Endothelial cell of umbilical vein (primary cell): ENCODE measurements around the gene TCEA2. TPM values are rescaled to one million over a fixed set of nuclear protein-coding genes. Genes with fewer than 3 reads are reported as not detected.

Experiments
- BruUV-seq: library from RNA; stranded (reverse); fragments of 400-500 nt; replicated peaks from 2 replicates; lab custom pipeline; 2021; lab: Mats Ljungman, UMichigan
- CTCF ChIA-PET: fragments of 300-600, 350-600 bp; sonication (Branson Sonifier 250); formaldehyde crosslinking; loops from one replicate; lab custom pipeline; 2021; ENCODE audit warnings: antibody characterized with exemption, inconsistent platforms; lab: Charles Lee
- POLR2A ChIA-PET: fragments of 300-600, 350-600 bp; sonication (Branson Sonifier 250); formaldehyde crosslinking; loops from one replicate; lab custom pipeline; 2021; ENCODE audit warnings: antibody characterized with exemption, inconsistent platforms; lab: Charles Lee
- DNase-seq: peaks from one replicate; pipeline ENCODE4 v3.0.0-alpha.2; 2011; ENCODE audit warnings: low read depth, low spot score
- FAIRE-seq: peaks from 2 replicates; lab custom pipeline; 2011; peaks lifted over from hg19 to GRCh38; lab: Jason Lieb, UNC
- H2AFZ ChIP-seq: 2 replicates; pipeline ENCODE4 v1.6.0; 2012; ENCODE audit warnings: low read depth, low read length, control low read depth, inconsistent platforms
- H3K27ac ChIP-seq: 2 replicates; pipeline ENCODE4 v1.5.1; 2011; ENCODE audit warnings: low read depth, mild to moderate bottlenecking, control low read depth, low read length, moderate library complexity; ENCODE audit not compliant: insufficient read depth
- H3K27me3 ChIP-seq, 2 experiments: 2 replicates each; pipeline versions ENCODE4 v1.6.0 to v1.6.1; 2011; ENCODE audit warnings: low read length in 2 of 2, mixed read lengths in 1 of 2; ENCODE audit not compliant: control insufficient read depth in 2 of 2, insufficient read depth in 2 of 2
- H3K36me3 ChIP-seq, 2 experiments: 2 replicates in 1 of 2; 3 replicates in 1 of 2; pipeline ENCODE4 v1.5.1; 2011; ENCODE audit warnings: low read length in 2 of 2, mild to moderate bottlenecking in 1 of 2, moderate library complexity in 1 of 2; ENCODE audit not compliant: control insufficient read depth in 2 of 2, insufficient read depth in 2 of 2; ENCODE audit errors: extremely low read depth in 1 of 2
- H3K4me1 ChIP-seq: 3 replicates; pipeline ENCODE4 v1.5.1; 2011; ENCODE audit warnings: mild to moderate bottlenecking, low read length; ENCODE audit not compliant: control insufficient read depth, insufficient read depth; ENCODE audit errors: extremely low read depth
- H3K4me2 ChIP-seq: 2 replicates; pipeline ENCODE4 v1.6.1; 2011; ENCODE audit warnings: low read length, control low read depth, mixed read lengths; ENCODE audit not compliant: insufficient read depth
- H3K4me3 ChIP-seq, 3 experiments: fragments of 200-600 bp in 1 of 3; sonication (generic), shearing (Covaris generic) in 1 of 3; replicated peaks in 1 of 3; 2 replicates each; pipeline ENCODE4 v1.5.1; 2011 to 2016; ENCODE audit warnings: control low read depth in 3 of 3, low read length in 3 of 3, mild to moderate bottlenecking in 2 of 3, inconsistent platforms in 1 of 3, low read depth in 1 of 3, moderate library complexity in 1 of 3; ENCODE audit not compliant: insufficient read depth in 1 of 3
- H3K79me2 ChIP-seq: 2 replicates; pipeline ENCODE4 v1.6.0; 2012; ENCODE audit warnings: low read length, inconsistent platforms; ENCODE audit not compliant: control insufficient read depth, insufficient read depth
- H3K9ac ChIP-seq: replicated peaks from 2 replicates; pipeline ENCODE3; 2011; ENCODE audit warnings: low read length, control low read depth; ENCODE audit not compliant: insufficient read depth; ENCODE audit errors: extremely low read depth
- H3K9me1 ChIP-seq: replicated peaks from 3 replicates; pipeline ENCODE4 v1.6.0; 2011; ENCODE audit warnings: mild to moderate bottlenecking, low read length; ENCODE audit not compliant: control insufficient read depth, insufficient read depth; ENCODE audit errors: extremely low read depth
- H3K9me3 ChIP-seq: replicated peaks from 2 replicates; pipeline ENCODE4 v1.5.1; 2012; ENCODE audit warnings: low read length, inconsistent platforms; ENCODE audit not compliant: control insufficient read depth, insufficient read depth
- H4K20me1 ChIP-seq: replicated peaks from 2 replicates; pipeline ENCODE3; 2011; ENCODE audit warnings: mild to moderate bottlenecking, low read length; ENCODE audit not compliant: control insufficient read depth, insufficient read depth; ENCODE audit errors: extremely low read depth
- EZH2 ChIP-seq: IDR thresholded peaks from 2 replicates; pipeline ENCODE4 v1.6.1; 2012; ENCODE audit warnings: borderline replicate concordance, low read depth, mild to moderate bottlenecking, moderate library complexity, low read length, inconsistent platforms; ENCODE audit not compliant: severe bottlenecking
- FOS ChIP-seq: IDR thresholded peaks from 2 replicates; pipeline ENCODE4 v1.6.1; 2011; ENCODE audit warnings: mild to moderate bottlenecking, low read length, moderate library complexity, borderline replicate concordance; ENCODE audit not compliant: insufficient read depth
- GATA2 ChIP-seq: IDR thresholded peaks from 2 replicates; pipeline ENCODE4 v1.7.0; 2011; ENCODE audit warnings: low read depth, mild to moderate bottlenecking, moderate library complexity, mixed read lengths, low read length; ENCODE audit not compliant: insufficient read length, insufficient read depth
- JUN ChIP-seq: IDR thresholded peaks from 2 replicates; pipeline ENCODE4 v1.6.1; 2011; ENCODE audit warnings: borderline replicate concordance, low read depth; ENCODE audit not compliant: insufficient read length, insufficient read depth
- MYC ChIP-seq: IDR thresholded peaks from one replicate; pipeline ENCODE4 v1.6.1; 2011; ENCODE audit warnings: mild to moderate bottlenecking, low read depth, low read length
- POLR2A ChIP-seq: IDR thresholded peaks from 2 replicates; pipeline ENCODE4 v1.6.1; 2012; ENCODE audit warnings: low read depth, mild to moderate bottlenecking, control low read depth, low read length
- POLR2AphosphoS5 ChIP-seq: IDR thresholded peaks from 2 replicates; pipeline ENCODE4 v1.6.1; 2012; ENCODE audit warnings: low read depth, mild to moderate bottlenecking, control low read depth, low read length, moderate library complexity; ENCODE audit not compliant: insufficient read depth
- dilution Hi-C: fragments of 300-500 bp; cut with MboI; formaldehyde crosslinking; loops from one replicate; pipeline ENCODE4 v1.15.0; 2019; ENCODE audit warnings: low sequenced_read_pairs; ENCODE audit not compliant: extremely low pct_ligation_motif_present
- intact Hi-C: fragments of 100-400 bp; cut with micrococcal nuclease; formaldehyde crosslinking; loops from one replicate; pipeline ENCODE4 v1.10.0; 2022
- polyA plus RNA-seq, 4 experiments: library from polyadenylated mRNA; depleted of rRNA in 3 of 4; stranded (reverse) in 3 of 4; unstranded in 1 of 4; fragments of >200 nt; gene quantifications; 2 replicates each; pipeline versions ENCODE4 v1.2.1 to v1.2.3, GENCODE V29; 2011 to 2012; ENCODE audit warnings: missing spikeins in 1 of 4
- total RNA-seq: library from RNA; stranded (reverse); gene quantifications from 2 replicates; pipeline ENCODE4 v1.2.3, GENCODE V29; 2021
- TF ChIP-seq, protein P1 (sequence below): IDR thresholded peaks from 2 replicates; pipeline ENCODE4 v1.6.1; 2011; ENCODE audit not compliant: insufficient read depth, insufficient read length
- TF ChIP-seq, protein P2 (sequence below), 2 donors: IDR thresholded peaks; 1 replicate in 1 of 2; 2 replicates in 1 of 2; pipeline ENCODE4 v1.5.1; 2011; ENCODE audit warnings: low read length in 2 of 2, mild to moderate bottlenecking in 2 of 2, moderate library complexity in 2 of 2, control low read depth in 1 of 2, inconsistent platforms in 1 of 2, low read depth in 1 of 2; ENCODE audit not compliant: insufficient read depth in 1 of 2; ENCODE audit errors: extremely low read depth in 1 of 2

TCEA2 gene
- total and polyA plus RNA-seq, 2 donors (not counting 3 experiments of a cell fraction or from before 2014, with no cell fraction given): 53.1 to 65.5 TPM

- H3K79me2 ChIP-seq: no peaks in the 10 kb centered on the region
- no peak overlapping the region for H3K27ac ChIP-seq
- POLR2A ChIA-PET: interaction anchor here (0.7 kb wide), 1 partner anchor 265 kb away, joined by 4 read pairs; no protein-coding TSS in a partner anchor
- dilution Hi-C loops: no loop called here
- no peaks in the 10 kb centered on the region for H3K4me1 ChIP-seq
- H3K4me2 ChIP-seq: peak overlapping the region; percentile 51
- H4K20me1 ChIP-seq: no peaks in the 10 kb centered on the region
- no peaks in the 10 kb centered on the region for H3K9me1 ChIP-seq
- DNase-seq (peak; percentile 8), FAIRE-seq (no peak)
- H3K27me3 ChIP-seq: peaks cover 9 to 10% of the 10 kb centered on the region in 2 experiments
- intact Hi-C loops: loop anchor here (1.0 to 10.0 kb wide), 7 partner anchors 18 to 624 kb away; partner anchors contain the start of genes PRPF6 and TCEA2
- CTCF ChIA-PET: interaction anchor here (0.8 to 8.0 kb wide), 9 partner anchors 18 to 810 kb away, joined by 3 to 66 read pairs (median 5); partner anchors contain the start of genes LKAAEAR1, PRPF6 and SAMD10
- TF ChIP-seq FOS (no peak), GATA2 (no peak), EZH2 (no peak), POLR2AphosphoS5 (no peak), POLR2A (no peak), MYC (no peak), JUN (no peak)
- TF ChIP-seq, protein P1, sequence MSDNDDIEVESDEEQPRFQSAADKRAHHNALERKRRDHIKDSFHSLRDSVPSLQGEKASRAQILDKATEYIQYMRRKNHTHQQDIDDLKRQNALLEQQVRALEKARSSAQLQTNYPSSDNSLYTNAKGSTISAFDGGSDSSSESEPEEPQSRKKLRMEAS: no peak
- TF ChIP-seq, protein P2, sequence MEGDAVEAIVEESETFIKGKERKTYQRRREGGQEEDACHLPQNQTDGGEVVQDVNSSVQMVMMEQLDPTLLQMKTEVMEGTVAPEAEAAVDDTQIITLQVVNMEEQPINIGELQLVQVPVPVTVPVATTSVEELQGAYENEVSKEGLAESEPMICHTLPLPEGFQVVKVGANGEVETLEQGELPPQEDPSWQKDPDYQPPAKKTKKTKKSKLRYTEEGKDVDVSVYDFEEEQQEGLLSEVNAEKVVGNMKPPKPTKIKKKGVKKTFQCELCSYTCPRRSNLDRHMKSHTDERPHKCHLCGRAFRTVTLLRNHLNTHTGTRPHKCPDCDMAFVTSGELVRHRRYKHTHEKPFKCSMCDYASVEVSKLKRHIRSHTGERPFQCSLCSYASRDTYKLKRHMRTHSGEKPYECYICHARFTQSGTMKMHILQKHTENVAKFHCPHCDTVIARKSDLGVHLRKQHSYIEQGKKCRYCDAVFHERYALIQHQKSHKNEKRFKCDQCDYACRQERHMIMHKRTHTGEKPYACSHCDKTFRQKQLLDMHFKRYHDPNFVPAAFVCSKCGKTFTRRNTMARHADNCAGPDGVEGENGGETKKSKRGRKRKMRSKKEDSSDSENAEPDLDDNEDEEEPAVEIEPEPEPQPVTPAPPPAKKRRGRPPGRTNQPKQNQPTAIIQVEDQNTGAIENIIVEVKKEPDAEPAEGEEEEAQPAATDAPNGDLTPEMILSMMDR (IDR thresholded peaks at IDR 0.05; ENCODE audit: extremely low read depth in 1 of 2, insufficient read depth in 1 of 2, low read depth in 1 of 2, low read length in 2 of 2): no peak
- no peak overlapping the region for H3K4me3 ChIP-seq
- H3K9ac ChIP-seq: no peak overlapping the region
- H3K36me3 ChIP-seq: no peaks in the 10 kb centered on the region
- no TSS peak for BruUV-seq
- no peaks in the 10 kb centered on the region for H3K9me3 ChIP-seq
- peak overlapping the region; percentile 41 for H2AFZ ChIP-seq
These were observed 56.8 kb downstream of the TCEA2 start for GRCh38 chr20:64119681-64120341.
